Loucy (cell line): ENCODE results near the gene ABCA5.

Source experiments
- EZH2phosphoT487 ChIP-seq: fragments of 200-600 bp; IDR thresholded peaks from 2 replicates; pipeline ENCODE4 v1.6.1; 2018; ENCODE audit warnings: antibody characterized with exemption, mild to moderate bottlenecking, moderate library complexity, borderline replicate concordance
- TF ChIP-seq, protein P1 (sequence below): fragments of 200-600 bp; sonication (generic); conservative IDR thresholded peaks from 2 replicates; pipeline ENCODE4 v1.5.1; 2014; ENCODE audit warnings: mild to moderate bottlenecking, antibody characterized with exemption, low read length

DNA sequence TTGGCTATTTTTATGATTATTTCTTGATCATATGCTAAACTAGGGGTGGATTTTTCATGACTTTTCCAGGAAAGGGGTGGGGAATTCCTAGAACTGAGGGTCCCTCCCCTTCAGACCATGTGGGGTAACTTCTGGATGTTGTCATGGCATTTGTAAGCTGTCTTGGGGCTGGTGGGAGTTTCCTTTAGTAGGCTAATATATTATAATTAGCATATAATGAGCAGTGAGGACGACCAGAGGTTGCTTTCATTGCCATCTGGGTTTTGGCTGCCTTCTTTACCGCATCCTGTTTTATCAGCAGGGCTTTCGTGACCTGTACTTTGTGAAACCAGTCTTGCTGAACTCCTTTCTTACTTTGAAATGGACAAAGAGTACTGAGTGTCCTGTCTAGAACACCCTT, 40.4 kb upstream of the ABCA5 start:
- TF ChIP-seq, protein P1, sequence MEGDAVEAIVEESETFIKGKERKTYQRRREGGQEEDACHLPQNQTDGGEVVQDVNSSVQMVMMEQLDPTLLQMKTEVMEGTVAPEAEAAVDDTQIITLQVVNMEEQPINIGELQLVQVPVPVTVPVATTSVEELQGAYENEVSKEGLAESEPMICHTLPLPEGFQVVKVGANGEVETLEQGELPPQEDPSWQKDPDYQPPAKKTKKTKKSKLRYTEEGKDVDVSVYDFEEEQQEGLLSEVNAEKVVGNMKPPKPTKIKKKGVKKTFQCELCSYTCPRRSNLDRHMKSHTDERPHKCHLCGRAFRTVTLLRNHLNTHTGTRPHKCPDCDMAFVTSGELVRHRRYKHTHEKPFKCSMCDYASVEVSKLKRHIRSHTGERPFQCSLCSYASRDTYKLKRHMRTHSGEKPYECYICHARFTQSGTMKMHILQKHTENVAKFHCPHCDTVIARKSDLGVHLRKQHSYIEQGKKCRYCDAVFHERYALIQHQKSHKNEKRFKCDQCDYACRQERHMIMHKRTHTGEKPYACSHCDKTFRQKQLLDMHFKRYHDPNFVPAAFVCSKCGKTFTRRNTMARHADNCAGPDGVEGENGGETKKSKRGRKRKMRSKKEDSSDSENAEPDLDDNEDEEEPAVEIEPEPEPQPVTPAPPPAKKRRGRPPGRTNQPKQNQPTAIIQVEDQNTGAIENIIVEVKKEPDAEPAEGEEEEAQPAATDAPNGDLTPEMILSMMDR = no peak
- TF ChIP-seq EZH2phosphoT487 = no peak
